IMR-90 (cell line): Measurements from ENCODE around the gene PDZRN3.

ENCODE experiments used
- BHLHE40 ChIP-seq: fragments of 150-350 bp; IDR thresholded peaks from 2 replicates; pipeline ENCODE4 v1.6.1; 2016; ENCODE audit warnings: mild to moderate bottlenecking, low read depth, low read length
- CEBPB ChIP-seq: IDR thresholded peaks from 2 replicates; pipeline ENCODE4 v1.6.1; 2012; ENCODE audit warnings: low read depth, low read length, improper control_type of control experiment
- CHD1 ChIP-seq: IDR thresholded peaks from 2 replicates; pipeline ENCODE4 v1.6.1; 2012; ENCODE audit warnings: low read depth, low read length, improper control_type of control experiment
- POLR2A ChIP-seq: IDR thresholded peaks from 2 replicates; pipeline ENCODE4 v1.6.1; 2012; ENCODE audit warnings: mild to moderate bottlenecking, low read depth, low read length
- RCOR1 ChIP-seq: IDR thresholded peaks from 2 replicates; pipeline ENCODE4 v1.6.1; 2012; ENCODE audit warnings: mild to moderate bottlenecking, low read length, improper control_type of control experiment; ENCODE audit not compliant: insufficient replicate concordance
- TF ChIP-seq, protein P1 (sequence below): conservative IDR thresholded peaks from 2 replicates; pipeline ENCODE4 v1.5.1; 2012; ENCODE audit warnings: mild to moderate bottlenecking, low read depth, low read length, improper control_type of control experiment

DNA sequence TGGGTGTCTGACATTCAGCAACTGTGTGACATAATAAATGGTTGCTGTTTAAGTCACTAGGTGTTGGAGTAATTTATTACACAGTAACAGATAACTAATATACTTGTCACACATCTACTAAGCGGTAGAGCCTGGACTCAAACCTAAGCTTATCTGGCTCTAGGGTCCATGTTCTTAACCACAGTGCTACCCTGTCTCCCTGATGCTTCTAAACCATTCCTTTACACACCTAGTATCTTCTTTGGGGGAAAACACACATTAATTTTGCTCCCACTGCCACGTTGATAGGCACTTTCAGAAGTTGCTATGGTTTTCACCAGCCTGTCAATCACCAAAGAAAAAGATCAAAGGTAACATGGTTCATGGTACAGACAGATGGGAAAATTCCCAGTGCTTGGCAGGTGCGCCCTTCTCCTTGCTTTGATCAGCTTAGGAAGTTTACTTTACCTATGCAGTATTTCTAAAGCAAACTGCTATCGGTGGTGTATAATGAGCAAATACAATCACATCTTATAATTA is 150.8 kb downstream of the PDZRN3 start:
- TF ChIP-seq RCOR1 (no peak), POLR2A (no peak), CHD1 (no peak), BHLHE40 (no peak), CEBPB (no peak)
- TF ChIP-seq, protein P1, sequence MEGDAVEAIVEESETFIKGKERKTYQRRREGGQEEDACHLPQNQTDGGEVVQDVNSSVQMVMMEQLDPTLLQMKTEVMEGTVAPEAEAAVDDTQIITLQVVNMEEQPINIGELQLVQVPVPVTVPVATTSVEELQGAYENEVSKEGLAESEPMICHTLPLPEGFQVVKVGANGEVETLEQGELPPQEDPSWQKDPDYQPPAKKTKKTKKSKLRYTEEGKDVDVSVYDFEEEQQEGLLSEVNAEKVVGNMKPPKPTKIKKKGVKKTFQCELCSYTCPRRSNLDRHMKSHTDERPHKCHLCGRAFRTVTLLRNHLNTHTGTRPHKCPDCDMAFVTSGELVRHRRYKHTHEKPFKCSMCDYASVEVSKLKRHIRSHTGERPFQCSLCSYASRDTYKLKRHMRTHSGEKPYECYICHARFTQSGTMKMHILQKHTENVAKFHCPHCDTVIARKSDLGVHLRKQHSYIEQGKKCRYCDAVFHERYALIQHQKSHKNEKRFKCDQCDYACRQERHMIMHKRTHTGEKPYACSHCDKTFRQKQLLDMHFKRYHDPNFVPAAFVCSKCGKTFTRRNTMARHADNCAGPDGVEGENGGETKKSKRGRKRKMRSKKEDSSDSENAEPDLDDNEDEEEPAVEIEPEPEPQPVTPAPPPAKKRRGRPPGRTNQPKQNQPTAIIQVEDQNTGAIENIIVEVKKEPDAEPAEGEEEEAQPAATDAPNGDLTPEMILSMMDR: no peak
